ENCODE results near the gene VSIG10.

Gene VSIG10

GRCh38 chr12:118061873-118062843, 41.7 kb downstream of the VSIG10 start:
- peaks cover 5% of the 10 kb centered on the region for H3K36me3 ChIP-seq (ENCODE audit: insufficient read depth, low read length)
- H3K4me1 ChIP-seq (ENCODE audit: insufficient read depth, low read length) = peaks cover 13% of the 10 kb centered on the region
- no peaks in the 10 kb centered on the region for H3K27me3 ChIP-seq (ENCODE audit: insufficient read depth, low read length)
- H3K4me3 ChIP-seq (ENCODE audit: low read length) = peak overlapping the region; percentile 99
- no peaks in the 10 kb centered on the region for H3K9me3 ChIP-seq (ENCODE audit: low read length)
- H2AFZ ChIP-seq (ENCODE audit: low read depth, low read length) = peak overlapping the region; percentile 58

DNA sequence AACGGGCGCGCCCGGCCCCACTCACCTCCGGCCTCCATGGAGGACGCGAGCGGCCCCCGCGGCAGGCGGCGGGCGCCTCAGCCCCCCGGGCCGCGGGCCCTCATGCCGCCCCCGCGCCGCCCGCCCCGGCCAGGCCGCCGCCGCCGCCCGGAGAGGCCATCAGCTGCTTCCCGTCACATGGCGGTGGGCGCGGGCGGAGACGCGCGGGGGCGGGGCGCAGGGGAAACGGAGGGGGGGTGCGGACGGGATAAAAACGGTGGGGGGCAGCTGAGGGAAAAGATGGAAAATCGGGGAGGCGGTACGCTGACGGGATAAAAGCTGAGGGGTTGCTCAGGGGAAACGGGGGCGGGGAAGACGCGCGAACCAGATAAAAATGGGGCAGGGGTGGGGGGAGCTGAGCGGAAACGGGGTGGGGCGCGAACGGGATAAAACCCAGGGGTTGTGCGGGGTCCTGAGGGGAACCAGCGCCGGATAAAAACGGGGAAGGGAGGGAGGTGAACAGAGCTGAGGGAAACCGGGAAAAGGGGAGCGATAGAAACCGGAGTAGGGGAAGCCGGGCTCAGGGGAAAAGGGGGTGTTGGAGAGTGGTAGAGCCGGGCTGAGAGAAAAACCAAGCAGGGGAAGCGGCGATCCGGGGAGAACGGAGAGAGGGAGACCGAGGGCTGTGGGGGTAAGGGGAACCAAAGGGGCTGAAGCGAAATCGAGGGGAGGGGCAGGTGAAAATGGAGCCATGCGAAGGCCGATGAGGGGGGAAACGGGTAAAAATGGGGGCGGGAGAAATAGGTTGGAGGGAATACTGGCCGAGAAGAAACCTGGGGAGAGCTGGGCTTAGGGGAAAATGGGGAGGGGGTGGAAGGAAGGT, 42.6 kb downstream of the VSIG10 start, which contains the start of gene WSB2:
Gene WSB2, minus strand, starts transcription at position 169 of the 862 bp plus-strand sequence. Its CDS starts 131 bp downstream, at position 38.
- Histone ChIP-seq H3K4me1 (ENCODE audit: insufficient read depth, low read length) (peaks cover 13% of the 10 kb centered on the region), H3K36me3 (ENCODE audit: insufficient read depth, low read length) (peaks cover 5% of the 10 kb centered on the region), H3K27me3 (ENCODE audit: insufficient read depth, low read length) (no peaks in the 10 kb centered on the region), H2AFZ (ENCODE audit: low read depth, low read length) (peak within 1 kb of the TSS; percentile 58), H3K4me3 (ENCODE audit: low read length) (peak within 1 kb of the TSS; percentile 99), H3K9me3 (ENCODE audit: low read length) (no peaks in the 10 kb centered on the region)

GRCh38 chr12:118060301-118061010, 43.4 kb downstream of the VSIG10 start:
- Histone ChIP-seq H3K4me1 (ENCODE audit: insufficient read depth, low read length) (peaks cover 13% of the 10 kb centered on the region), H2AFZ (ENCODE audit: low read depth, low read length) (no peak overlapping the region), H3K4me3 (ENCODE audit: low read length) (peak overlapping the region; percentile 99), H3K9me3 (ENCODE audit: low read length) (no peaks in the 10 kb centered on the region), H3K27me3 (ENCODE audit: insufficient read depth, low read length) (no peaks in the 10 kb centered on the region), H3K36me3 (ENCODE audit: insufficient read depth, low read length) (peaks cover 3% of the 10 kb centered on the region)

DNA sequence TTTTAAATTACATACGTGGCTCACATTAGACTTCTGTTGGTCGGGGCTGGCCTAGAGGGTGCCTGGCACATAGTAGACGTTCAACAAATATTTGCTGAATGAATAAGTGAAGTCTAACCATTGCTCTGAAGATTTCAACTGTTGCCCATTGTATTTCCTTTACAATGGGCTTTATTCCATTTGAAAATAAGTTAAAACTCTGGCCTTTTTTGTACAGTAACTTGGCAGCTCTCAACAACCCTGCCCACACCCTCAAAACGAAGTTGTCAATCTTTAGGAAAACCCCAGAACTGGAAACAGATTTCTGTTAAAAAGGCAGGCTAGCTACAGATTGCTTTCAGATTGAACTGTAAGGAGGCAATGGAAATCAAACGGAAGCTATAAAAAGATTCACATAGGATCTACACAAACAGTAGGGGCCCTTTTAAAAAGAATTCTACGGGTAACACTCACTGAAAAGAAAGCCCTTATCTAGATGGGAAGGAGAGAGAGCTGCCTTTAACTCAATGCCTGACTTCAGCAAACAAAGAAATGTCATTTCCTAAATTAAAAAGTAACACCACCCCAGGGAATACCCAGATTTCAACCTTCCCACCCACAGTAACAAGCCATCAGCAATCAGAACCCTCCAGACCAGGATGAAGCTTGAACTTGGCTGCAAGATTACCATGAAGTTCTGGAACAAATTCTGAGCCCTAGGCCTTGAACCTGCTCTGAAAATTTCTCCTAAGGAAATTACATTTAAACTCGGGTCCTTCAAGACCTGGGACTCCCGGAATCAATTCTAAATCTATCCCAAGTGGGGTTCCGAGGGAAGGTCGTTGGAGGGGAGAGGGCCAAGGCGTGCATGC, 44.2 kb downstream of the VSIG10 start:
- H3K4me1 ChIP-seq (ENCODE audit: insufficient read depth, low read length) = peaks cover 13% of the 10 kb centered on the region
- H3K4me3 ChIP-seq (ENCODE audit: low read length) = peak overlapping the region; percentile 99
- peaks cover 3% of the 10 kb centered on the region for H3K36me3 ChIP-seq (ENCODE audit: insufficient read depth, low read length)
- no peaks in the 10 kb centered on the region for H3K9me3 ChIP-seq (ENCODE audit: low read length)
- no peaks in the 10 kb centered on the region for H3K27me3 ChIP-seq (ENCODE audit: insufficient read depth, low read length)
- H2AFZ ChIP-seq (ENCODE audit: low read depth, low read length) = no peak overlapping the region

GRCh38 chr12:118058881-118059280, 44.9 kb downstream of the VSIG10 start:
- H3K9me3 ChIP-seq (ENCODE audit: low read length) = no peaks in the 10 kb centered on the region
- H3K4me1 ChIP-seq (ENCODE audit: insufficient read depth, low read length) = peaks cover 13% of the 10 kb centered on the region
- peaks cover 3% of the 10 kb centered on the region for H3K36me3 ChIP-seq (ENCODE audit: insufficient read depth, low read length)
- no peaks in the 10 kb centered on the region for H3K27me3 ChIP-seq (ENCODE audit: insufficient read depth, low read length)
- H2AFZ ChIP-seq (ENCODE audit: low read depth, low read length) = no peak overlapping the region
- H3K4me3 ChIP-seq (ENCODE audit: low read length) = no peak overlapping the region

GRCh38 chr12:118058227-118058626, 45.6 kb downstream of the VSIG10 start:
- H2AFZ ChIP-seq (ENCODE audit: low read depth, low read length) = no peak overlapping the region
- H3K4me1 ChIP-seq (ENCODE audit: insufficient read depth, low read length) = peaks cover 13% of the 10 kb centered on the region
- H3K9me3 ChIP-seq (ENCODE audit: low read length) = no peaks in the 10 kb centered on the region
- H3K4me3 ChIP-seq (ENCODE audit: low read length) = no peak overlapping the region
- peaks cover 7% of the 10 kb centered on the region for H3K36me3 ChIP-seq (ENCODE audit: insufficient read depth, low read length)
- H3K27me3 ChIP-seq (ENCODE audit: insufficient read depth, low read length) = no peaks in the 10 kb centered on the region

DNA sequence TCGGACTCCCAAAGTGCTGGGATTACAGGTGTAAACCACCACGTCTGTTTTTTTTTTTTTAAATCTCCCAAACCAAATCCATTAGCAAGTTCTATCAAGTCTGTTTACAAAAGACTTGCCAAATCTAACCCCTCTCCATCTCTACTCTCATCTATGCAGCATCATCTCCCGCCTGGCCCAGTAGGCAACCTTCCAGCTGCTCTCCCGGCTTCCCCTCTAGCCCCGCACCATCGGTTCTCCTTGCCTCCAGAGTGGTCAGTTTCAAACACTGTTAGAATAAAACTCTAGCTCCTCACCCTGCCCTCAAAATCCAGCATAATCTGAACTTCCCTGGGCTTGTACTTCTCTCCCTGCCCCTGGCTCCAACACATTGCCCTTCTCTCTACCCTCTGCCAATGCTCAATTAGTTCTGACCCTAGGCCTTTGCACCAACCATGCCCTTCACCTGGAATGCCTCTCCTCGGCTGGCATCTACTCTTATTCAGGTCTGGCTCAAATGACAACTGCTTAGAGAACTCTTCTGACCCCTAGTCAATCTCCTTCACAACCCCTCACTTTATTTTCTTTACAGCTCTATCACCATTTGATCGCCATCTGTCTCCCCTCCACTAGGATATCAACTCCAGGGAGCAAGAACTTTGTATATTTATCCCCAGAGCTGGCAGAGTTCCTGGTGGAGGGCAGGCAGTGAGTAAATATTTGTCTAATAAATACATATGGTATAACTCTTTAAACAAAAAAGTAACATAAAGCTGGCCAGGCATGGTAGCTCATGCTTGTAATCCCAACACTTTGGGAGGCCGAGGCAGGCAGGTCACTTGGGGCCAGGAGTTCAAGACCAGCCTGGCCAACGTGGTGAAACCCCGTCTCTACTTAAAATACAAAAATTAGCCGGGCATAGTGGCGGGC, 47.7 kb downstream of the VSIG10 start:
- no peaks in the 10 kb centered on the region for H3K9me3 ChIP-seq (ENCODE audit: low read length)
- H3K4me3 ChIP-seq (ENCODE audit: low read length) = no peak overlapping the region
- H2AFZ ChIP-seq (ENCODE audit: low read depth, low read length) = no peak overlapping the region
- no peaks in the 10 kb centered on the region for H3K27me3 ChIP-seq (ENCODE audit: insufficient read depth, low read length)
- H3K4me1 ChIP-seq (ENCODE audit: insufficient read depth, low read length) = peaks cover 13% of the 10 kb centered on the region
- peaks cover 22% of the 10 kb centered on the region for H3K36me3 ChIP-seq (ENCODE audit: insufficient read depth, low read length)

GRCh38 chr12:118055144-118055557, 48.7 kb downstream of the VSIG10 start:
- Histone ChIP-seq H3K4me3 (ENCODE audit: low read length) (no peak overlapping the region), H3K27me3 (ENCODE audit: insufficient read depth, low read length) (no peaks in the 10 kb centered on the region), H3K4me1 (ENCODE audit: insufficient read depth, low read length) (peaks cover 13% of the 10 kb centered on the region), H2AFZ (ENCODE audit: low read depth, low read length) (no peak overlapping the region), H3K36me3 (ENCODE audit: insufficient read depth, low read length) (peaks cover 25% of the 10 kb centered on the region), H3K9me3 (ENCODE audit: low read length) (no peaks in the 10 kb centered on the region)

DNA sequence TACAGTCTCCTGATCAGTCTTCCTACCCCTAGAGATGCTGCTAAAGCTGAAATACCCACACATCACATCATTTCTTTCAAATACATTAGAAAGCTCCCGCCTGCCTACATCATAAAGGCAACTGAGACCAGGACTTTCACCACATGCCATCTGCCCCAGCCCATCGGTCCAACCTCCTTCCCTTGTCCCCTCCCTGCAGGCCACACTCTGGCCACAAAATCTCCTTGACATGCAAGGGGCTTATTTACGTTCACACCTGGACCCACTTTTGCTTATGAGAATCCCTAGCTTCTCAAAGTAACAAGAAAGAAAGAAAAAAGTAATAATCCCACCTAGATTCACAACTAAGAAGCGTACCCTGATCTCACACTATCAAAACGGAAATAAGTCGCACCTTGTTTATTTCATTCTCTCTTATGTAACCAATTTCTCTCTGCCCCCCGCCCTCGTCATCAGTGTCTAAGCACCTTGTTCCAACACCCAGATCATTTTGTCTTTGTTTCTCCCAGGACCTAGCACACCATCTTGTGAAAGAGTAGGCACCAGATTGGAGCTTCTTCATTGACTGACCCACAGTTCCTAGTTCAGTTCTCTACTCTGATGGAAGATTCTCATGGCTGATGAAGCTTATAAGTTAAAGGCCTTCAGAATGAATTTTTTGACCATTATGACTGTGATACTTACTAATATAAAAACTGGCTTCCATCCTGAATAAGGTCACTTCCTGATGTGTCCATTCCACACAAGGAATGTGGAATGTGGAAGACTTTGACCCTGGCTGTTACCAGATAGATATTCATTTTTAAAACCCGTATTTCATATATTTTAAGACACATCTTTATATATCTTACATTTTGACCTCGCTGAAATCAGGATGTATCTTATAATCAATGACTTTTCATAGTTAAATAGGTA, 50.5 kb downstream of the VSIG10 start:
- Histone ChIP-seq H3K4me3 (ENCODE audit: low read length) (no peak overlapping the region), H3K9me3 (ENCODE audit: low read length) (no peaks in the 10 kb centered on the region), H3K36me3 (ENCODE audit: insufficient read depth, low read length) (peaks cover 35% of the 10 kb centered on the region), H2AFZ (ENCODE audit: low read depth, low read length) (no peak overlapping the region), H3K4me1 (ENCODE audit: insufficient read depth, low read length) (peaks cover 9% of the 10 kb centered on the region), H3K27me3 (ENCODE audit: insufficient read depth, low read length) (no peaks in the 10 kb centered on the region)

- H3K4me1 ChIP-seq (ENCODE audit: insufficient read depth, low read length) = peaks cover 9% of the 10 kb centered on the region
- H3K9me3 ChIP-seq (ENCODE audit: low read length) = no peaks in the 10 kb centered on the region
- H3K36me3 ChIP-seq (ENCODE audit: insufficient read depth, low read length) = peaks cover 32% of the 10 kb centered on the region
- no peak overlapping the region for H3K4me3 ChIP-seq (ENCODE audit: low read length)
- H2AFZ ChIP-seq (ENCODE audit: low read depth, low read length) = no peak overlapping the region
- H3K27me3 ChIP-seq (ENCODE audit: insufficient read depth, low read length) = no peaks in the 10 kb centered on the region
Observed at GRCh38 chr12:118052324-118053070, 51.3 kb downstream of the VSIG10 start.
